Activated CD4-positive, alpha-beta T cell treated with anti-CD3 and anti-CD28 coated beads for 24 hours (primary cell): ENCODE data around the gene SMIM5.
"Not testable (repeated sequence)": the region's sequence is repeated elsewhere in the genome, so short reads cannot be mapped to it uniquely, and the experiment has no call there.

Experiments used
- DNase-seq, 2 donors: peaks; one replicate each; pipeline ENCODE4 v3.0.0-alpha.2; 2020; ENCODE audit warnings: low read depth in 2 of 2

Gene SMIM5

GRCh38 chr17:75624714-75625345, 8.4 kb upstream of the SMIM5 start:
- DNase-seq, result no peak

- DNase-seq, result no peak
Observed at GRCh38 chr17:75625813-75626486, 7.3 kb upstream of the SMIM5 start.

- no peak for DNase-seq
Observed at GRCh38 chr17:75626496-75627038, 6.7 kb upstream of the SMIM5 start.

GRCh38 chr17:75627094-75627493, 6.1 kb upstream of the SMIM5 start:
- no peak for DNase-seq

GRCh38 chr17:75628425-75628824, 4.8 kb upstream of the SMIM5 start:
- no peak for DNase-seq

- no peak for DNase-seq
Observed at GRCh38 chr17:75629157-75629556, 4.1 kb upstream of the SMIM5 start.

- DNase-seq, result no peak
Observed at GRCh38 chr17:75630071-75630917, 2.9 kb upstream of the SMIM5 start.

- no peak for DNase-seq
Observed at GRCh38 chr17:75631353-75631752, 1.9 kb upstream of the SMIM5 start.

GRCh38 chr17:75632428-75632827, 806 bp upstream of the SMIM5 start:
- no peak for DNase-seq

- DNase-seq, result peak; percentile 33 to 36
Observed at GRCh38 chr17:75633486-75634375, 497 bp downstream of the SMIM5 start.

GRCh38 chr17:75634376-75634740, 1.1 kb downstream of the SMIM5 start:
- no peak for DNase-seq

- DNase-seq, result no peak
Observed at GRCh38 chr17:75634754-75635609, 1.7 kb downstream of the SMIM5 start.

- DNase-seq, result no peak
Observed at GRCh38 chr17:75635610-75636202, 2.5 kb downstream of the SMIM5 start.

- DNase-seq, result no peak
Observed at GRCh38 chr17:75636381-75637142, 3.3 kb downstream of the SMIM5 start.

GRCh38 chr17:75637143-75637538, 3.9 kb downstream of the SMIM5 start:
- no peak for DNase-seq

- DNase-seq, result no peak
Observed at GRCh38 chr17:75637551-75637950, 4.3 kb downstream of the SMIM5 start.

GRCh38 chr17:75638039-75638438, 4.8 kb downstream of the SMIM5 start:
- not testable (repeated sequence) for DNase-seq

- DNase-seq, result no peak
Observed at GRCh38 chr17:75638893-75639292, 5.7 kb downstream of the SMIM5 start.

GRCh38 chr17:75639327-75639726, 6.1 kb downstream of the SMIM5 start:
- no peak for DNase-seq
